NCI-H446 treated with DMSO at 0.1 percent for 48 hours (cell line): Measurements from ENCODE around the gene DISC1.
A peak's percentile ranks its signal among the peaks of the same experiment; 100 is the strongest.
"Not testable (repeated sequence)": the region's sequence is repeated elsewhere in the genome, so short reads cannot be mapped to it uniquely, and the experiment has no call there.

Experiments
- DNase-seq: peaks from one replicate; lab custom pipeline; 2025; lab: John Stamatoyannopoulos, UW

Gene DISC1

DNA sequence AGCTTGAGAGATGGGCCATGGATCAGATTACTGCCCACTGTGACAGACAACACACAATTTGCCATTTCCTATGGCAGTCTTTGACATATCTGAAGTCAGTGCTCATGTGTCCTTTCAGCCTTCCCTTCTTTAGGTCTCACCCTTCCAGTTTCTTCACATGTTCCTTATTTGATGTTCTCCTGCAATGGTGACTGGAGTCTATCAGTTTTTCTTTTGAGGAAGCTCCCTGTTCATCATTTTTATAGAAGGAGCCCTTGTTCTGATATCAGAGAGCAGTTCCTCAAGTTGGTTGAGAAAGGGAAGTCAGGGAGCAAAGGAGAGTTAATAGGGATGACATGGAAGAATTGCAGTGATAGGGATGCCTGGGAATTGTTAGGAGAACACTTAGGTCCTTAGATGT, 42.2 kb downstream of the DISC1 start:
- no peak for DNase-seq

DNA sequence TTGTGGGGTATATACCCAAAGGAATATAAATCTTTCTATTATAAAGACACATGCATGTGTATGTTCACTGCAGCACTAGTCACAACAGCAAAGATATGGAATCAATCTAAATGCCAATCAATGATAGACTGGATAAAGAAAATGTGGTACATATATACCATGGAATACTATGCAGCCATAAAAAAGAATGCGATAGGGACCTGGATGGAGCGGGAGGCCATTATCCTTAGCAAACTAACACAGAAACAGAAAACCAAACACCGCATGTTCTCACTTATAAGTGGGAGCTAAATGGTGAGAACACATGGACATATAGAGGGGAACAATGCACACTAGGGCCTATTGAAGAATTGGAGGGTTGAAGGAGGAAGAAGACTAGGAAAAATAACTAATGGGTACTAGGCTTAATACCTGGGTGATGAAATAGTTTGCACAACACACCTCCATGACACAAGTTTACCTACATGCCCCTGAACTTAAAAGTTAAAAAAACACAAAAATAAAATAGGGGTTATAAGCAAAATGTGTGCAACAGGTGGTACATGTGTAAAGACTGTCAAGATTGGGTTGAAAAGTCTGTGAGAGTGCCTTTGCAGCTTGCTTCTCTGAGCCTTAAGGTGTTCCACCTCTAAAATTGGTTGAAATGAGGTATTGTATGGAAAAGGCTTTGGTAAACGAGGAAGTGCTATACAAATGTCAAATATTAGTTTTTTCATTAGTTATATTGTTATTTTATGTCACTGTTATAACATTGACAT, 43.5 kb downstream of the DISC1 start:
- DNase-seq, result not testable (repeated sequence)

DNA sequence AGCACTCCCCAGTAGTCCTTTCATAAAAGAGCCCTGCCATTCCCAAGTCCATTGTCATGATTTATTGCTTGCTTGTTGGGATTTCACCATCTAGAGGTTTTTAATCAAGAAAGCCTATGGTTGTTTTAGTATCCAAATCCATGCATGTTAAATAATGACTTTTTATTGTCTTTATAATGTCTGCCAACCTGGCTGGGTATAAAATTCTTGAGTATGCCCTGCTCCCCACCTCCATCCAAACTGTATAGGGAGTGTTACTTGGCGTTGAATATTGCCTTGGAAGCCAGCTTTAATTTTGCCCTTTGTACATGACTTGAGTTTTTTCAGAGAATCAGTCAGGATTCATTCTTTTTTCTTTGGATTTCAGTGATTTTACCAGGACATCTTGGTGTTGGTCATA, 44.2 kb downstream of the DISC1 start:
- DNase-seq, result no peak

DNA sequence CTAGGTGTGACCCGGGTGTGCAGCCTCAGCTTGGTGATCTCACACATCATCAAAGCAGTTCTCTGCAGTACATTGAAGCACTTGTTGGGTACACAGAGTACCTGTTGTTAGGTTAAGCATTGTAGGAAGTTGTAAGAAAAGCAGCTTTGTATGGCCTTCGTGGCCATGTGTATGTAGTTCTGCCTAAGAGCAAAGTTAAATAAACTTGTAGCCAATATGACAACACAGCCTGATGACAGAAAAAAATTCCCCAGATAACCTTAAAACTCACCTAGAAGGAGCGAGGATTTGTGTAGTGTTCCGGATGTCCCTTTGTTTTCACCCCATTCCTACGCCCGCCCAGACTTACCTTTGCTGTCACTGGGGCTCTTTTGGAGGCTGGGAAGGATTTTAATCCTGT, 48.0 kb downstream of the DISC1 start:
- no peak for DNase-seq

DNA sequence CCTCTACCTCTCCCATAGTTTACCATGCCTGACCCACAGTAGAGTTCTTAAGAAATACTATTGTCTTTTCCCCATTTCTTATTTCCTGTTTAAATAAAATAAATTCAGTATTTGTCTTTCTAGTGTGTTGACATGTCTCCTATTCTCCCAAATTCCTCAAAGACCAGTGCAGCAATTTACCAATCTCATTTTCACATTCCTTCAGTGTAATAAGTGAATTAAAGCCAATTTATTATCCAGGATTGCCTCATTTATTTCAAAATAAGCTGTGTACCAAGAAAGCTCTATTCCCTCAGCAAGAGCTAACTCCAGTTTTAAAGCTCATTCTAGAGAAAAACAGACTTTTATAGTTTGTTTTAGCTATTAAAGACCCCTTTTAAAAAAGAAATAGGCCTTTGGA, 49.9 kb downstream of the DISC1 start:
- DNase-seq, result no peak

DNA sequence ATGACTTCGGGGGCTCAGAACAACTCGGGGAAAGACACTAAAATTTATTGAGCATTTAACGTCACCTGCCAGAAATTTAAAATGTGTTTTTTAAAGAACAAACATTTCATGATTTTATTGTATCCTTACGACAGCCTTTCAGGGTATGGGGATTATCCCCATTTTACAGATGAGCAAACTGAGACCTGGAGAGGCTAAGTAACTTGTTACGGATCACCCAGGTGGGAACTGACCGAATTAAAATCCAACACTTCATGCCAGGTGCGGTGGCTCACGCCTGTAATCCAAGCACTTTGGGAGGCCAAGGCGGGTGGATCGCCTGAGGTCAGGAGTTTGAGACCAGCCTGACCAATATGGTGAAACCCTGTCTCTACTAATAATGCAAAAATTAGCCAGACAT, 50.9 kb downstream of the DISC1 start:
- no peak for DNase-seq

DNA sequence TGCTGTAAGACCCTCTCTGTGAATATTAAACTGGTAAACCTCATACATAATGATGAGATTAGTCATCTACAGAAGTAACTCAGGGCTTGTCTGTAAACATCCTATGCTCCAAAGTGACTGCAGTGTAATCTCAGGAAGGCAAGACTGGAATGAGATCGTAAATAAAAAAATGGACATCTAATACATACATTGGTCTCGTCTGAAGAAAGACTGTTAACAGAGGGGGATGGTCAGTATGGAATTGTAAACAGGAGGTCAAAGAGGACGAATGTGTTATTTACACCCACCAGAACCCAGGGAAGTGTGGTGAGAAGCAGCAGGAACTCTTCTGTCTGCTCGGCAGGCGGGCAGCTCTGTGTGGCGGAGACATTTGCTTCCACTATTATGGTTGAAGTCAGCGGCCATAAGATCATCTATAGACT, 51.4 kb downstream of the DISC1 start:
- DNase-seq, result no peak

DNA sequence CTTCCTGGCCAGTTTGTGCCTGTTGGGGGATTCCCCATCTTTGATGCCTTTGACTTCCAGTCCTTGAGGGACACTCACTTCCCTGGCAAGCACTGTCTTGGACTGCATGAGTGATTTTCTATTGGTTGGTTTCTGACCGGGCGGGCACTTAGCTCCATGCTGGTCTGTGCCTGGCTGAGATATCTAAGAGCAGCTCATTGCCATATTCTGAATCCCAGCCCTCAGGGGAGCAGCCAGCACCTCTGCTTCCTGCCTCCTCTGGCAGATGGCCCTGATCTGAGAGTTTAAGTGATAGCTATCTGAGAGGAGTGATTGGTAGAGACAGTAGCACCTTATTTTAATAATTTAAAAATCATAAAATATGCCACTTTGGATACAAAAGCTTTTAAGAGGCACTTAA, 52.5 kb downstream of the DISC1 start:
- peak; percentile 41 for DNase-seq

DNA sequence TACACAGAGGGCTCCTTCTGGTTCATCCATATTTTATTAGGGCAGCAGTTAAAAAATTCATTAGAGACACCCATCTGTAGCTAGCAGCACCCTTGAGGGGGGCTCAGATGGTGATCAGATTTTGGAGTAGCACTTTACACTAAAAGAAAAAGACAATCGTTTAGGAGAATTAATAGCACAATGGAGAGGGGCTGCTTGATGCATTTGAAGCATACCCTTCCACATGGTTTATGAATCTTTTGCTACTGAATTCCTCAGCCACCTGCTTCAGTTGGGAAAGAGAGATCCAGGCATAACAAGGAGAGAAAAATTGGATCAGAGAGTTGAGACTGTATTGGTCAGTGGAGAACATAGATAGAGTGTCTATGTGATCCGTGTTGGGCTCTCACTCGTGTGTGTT, 54.4 kb downstream of the DISC1 start:
- no peak for DNase-seq

DNA sequence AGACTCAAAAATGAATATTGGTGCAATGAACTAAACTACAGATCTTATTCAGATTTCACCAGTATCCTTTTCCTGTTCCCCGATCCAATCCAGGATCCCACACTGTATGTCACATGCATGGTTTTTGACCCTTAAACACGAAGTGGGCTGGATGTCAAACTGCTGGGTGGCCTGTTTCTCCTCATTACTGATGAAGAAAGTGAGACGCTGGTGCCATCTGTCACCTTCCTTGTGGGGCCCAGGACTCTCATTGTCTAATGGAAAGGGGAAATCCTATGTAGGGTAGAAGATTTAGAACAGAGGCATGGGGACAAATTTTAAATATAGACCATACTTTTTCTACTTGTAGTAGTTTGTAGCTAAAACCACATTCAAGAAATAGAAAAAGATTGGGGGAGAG, 56.2 kb downstream of the DISC1 start:
- no peak for DNase-seq

DNA sequence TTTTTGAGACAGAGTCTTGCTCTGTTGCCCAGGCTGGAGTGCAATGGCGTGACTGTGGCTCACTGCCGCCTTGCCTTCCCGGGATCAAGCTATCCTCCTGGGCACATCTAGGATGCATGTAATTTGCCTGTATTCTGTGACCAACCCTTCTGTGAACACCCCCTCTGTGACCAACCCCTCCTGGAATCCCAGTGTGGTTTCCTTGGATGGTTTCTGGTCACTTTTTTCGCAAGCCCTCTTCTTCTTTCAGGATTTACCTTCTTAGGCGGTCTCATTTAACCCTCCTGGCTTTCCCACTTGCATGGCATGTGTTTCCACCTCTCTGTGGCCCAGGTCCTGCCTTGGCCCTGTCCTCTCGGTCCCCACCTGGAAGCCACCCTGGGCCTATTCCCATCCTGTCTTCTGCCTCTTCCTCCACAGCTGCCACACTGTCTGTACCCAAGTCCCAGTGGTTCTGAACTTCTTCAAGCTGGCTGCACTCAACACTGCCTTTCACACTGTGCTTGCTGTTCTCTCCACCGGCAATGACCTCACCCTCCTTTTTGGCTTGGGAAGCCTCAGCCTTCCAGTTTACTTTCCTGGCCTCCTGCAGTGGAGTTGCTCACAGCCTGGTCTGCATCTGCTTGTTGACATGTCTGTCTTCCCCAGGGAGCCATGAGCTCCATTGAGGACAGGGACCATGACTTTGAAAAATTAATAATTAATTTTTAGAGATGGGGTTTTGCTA, 57.0 kb downstream of the DISC1 start:
- peak; percentile 90 for DNase-seq

DNA sequence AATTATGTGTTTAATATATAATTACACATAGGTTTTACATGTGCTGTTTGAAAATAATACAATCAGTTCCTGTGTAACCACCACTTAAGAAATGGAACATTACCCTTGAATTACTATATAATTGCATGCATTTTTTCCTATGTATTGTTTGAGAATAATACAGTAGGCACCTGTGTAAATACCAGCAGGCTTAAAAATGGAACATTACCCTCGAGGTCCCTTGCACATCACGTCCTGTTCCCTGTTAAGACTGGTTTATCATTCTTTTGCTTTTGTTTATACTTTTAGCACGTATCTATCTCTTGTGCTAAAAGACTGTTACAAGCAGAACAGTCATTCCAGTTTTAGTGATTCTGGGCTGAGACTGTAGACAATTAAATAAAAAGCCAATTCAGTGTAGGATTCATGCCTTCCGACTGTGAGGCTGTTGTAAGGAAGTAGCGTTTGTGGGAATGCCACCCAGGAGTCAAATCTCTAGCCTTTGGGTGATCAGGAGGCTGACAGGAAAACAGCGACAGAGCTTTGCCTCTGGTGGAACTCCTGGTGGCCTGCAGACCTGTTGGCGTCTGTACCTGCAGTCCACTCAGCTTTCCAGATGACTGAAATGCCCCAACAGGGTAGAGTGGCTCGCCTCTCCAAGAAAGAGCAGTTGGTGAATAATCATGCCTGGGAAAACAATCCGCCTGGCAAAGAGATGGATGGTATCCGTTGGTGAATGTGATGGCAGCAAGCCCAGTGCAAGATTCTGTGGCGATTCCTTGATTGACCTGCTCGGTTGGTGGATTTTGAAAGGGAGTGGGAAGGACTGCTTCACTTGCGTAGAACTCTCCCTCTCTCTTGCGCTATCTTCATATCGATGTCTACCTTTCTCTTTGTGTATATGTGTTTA, 58.0 kb downstream of the DISC1 start:
- DNase-seq, result peak; percentile 89

DNA sequence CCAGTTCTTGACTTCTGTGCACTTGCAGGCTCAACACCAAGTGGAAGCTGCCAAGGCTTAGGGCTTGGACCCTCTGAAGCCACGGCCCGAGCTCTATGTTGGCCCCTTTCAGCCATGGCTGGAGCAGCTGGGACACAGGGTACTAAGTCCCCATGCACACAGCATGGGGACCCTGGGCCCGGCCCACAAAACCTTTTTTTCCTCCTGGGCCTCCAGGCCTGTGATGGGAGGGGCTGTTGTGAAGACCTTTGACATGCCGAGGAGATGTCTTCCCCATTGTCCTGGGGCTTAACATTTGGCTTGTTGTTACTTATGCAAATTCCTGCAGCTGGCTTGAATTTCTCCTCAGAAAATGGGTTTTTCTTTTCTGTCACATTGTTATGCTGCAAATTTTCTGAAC, 59.8 kb downstream of the DISC1 start:
- no peak for DNase-seq

DNA sequence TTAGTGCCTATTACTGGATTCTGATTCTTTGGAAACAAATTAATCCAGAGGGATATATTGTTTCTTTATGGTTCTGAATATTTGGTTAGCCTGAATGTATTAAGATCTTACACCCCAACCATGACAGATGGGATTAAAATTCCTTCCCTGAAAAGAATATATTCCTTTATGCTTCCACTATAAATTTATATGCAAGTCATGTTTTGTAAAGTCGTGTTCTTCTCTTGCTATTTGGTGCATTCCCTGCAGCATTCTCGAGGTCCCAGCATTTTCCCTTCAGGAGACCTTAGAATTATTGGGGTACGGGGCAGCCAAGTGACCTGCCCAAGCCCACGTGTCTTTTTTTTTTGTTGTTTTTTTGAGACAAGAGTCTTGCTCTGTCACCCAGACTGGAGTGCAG, 62.4 kb downstream of the DISC1 start:
- DNase-seq, result no peak

DNA sequence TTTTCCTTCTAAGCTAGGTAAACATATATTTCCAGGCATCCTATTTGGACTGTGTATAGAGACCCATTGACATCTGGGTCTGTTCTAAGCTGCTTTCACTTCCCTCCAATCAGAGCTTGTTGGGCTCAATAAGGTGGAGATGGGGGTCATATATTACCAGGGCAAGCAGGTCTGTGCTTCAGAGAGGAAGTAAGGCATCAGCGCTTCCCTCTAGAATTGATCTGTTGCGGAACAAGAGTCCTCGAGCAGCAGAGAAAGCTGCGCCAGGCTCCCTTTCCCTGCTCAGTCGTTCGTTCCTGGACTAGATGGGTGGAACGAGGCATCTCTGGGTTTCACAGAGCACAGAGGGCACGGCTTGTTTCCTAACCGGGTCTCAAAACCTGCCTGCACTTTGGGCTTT, 63.5 kb downstream of the DISC1 start:
- DNase-seq, result no peak

DNA sequence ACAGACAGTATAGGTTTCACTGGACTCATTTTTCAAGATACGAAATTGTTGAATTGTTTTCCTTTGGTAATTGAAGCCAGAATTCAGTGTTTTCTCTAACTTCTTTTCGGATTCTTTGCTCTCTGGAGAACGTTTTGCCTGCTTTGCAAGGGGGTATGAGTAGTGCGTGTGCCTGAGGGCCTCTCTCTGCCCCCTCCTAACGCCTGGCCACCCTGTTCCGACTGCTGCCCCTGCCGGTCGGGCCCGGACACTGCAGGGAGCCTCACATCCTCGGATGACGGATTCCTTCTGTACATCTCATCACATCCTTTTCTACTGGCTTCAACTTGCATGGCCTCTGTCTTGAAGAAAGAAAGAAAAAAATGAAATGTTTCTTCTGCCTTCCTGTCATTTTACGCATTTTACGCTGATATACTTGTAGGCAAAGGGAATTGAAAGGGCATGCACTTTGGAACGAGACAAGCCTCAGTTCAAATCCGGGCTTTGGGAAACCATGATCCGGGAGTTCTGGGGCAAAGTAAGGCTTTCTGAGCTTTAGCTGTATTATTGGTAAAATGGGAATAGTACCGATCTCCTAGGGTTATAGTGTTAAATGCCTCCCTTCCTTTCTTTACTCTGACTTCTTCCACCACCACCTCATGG, 65.1 kb downstream of the DISC1 start:
- DNase-seq, result no peak

DNA sequence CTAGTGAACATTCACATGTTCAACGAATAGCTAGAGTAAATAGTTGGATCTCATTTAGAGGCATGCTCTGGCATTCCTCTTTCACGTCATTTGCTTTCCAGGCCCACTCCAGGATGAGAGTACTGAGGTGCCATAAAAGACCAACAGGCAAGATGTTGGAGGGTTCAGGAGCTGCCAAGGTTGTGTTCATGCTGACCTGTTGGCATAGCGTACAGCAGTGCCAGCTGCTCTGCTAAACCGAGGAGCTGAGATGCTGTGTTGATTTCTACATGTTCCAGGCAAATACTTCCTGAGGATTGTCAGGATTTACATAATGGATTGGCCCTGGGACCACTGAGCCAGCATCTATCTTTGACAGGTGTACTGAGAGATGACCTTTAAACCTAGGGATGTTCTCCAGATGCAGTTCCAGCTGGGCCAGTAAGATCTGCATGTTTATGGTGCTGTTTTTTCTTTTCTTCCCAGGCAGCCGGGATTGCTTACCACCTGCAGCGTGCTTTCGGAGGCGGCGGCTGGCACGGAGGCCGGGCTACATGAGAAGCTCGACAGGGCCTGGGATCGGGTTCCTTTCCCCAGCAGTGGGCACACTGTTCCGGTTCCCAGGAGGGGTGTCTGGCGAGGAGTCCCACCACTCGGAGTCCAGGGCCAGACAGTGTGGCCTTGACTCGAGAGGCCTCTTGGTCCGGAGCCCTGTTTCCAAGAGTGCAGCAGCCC, 66.9 kb downstream of the DISC1 start:
- DNase-seq, result peak; percentile 86

DNA sequence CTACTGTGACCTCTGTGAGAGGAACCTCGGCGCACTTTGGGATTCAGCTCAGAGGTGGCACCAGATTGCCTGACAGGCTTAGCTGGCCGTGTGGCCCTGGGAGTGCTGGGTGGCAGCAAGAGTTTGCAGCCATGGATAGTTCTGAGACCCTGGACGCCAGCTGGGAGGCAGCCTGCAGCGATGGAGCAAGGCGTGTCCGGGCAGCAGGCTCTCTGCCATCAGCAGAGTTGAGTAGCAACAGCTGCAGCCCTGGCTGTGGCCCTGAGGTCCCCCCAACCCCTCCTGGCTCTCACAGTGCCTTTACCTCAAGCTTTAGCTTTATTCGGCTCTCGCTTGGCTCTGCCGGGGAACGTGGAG, 67.5 kb downstream of the DISC1 start:
- peak; percentile 85 for DNase-seq

DNA sequence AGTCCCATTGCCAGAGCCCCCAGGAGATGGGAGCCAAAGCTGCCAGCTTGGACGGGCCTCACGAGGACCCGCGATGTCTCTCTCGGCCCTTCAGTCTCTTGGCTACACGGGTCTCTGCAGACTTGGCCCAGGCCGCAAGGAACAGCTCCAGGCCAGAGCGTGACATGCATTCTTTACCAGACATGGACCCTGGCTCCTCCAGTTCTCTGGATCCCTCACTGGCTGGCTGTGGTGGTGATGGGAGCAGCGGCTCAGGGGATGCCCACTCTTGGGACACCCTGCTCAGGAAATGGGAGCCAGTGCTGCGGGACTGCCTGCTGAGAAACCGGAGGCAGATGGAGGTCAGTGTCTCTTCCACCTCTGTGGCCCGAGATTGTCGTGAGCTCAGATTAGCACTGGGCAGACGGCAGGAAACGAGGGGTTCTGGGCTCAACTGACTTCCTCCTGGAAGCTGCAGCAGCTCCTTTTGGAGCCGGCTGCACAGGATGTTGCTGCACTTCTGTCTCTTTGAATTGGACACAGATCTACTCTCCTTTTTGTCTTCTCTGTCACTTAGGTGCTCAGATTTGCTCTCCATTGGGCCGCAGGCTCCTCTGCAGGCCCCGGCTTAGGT, 68.0 kb downstream of the DISC1 start:
- no peak for DNase-seq

DNA sequence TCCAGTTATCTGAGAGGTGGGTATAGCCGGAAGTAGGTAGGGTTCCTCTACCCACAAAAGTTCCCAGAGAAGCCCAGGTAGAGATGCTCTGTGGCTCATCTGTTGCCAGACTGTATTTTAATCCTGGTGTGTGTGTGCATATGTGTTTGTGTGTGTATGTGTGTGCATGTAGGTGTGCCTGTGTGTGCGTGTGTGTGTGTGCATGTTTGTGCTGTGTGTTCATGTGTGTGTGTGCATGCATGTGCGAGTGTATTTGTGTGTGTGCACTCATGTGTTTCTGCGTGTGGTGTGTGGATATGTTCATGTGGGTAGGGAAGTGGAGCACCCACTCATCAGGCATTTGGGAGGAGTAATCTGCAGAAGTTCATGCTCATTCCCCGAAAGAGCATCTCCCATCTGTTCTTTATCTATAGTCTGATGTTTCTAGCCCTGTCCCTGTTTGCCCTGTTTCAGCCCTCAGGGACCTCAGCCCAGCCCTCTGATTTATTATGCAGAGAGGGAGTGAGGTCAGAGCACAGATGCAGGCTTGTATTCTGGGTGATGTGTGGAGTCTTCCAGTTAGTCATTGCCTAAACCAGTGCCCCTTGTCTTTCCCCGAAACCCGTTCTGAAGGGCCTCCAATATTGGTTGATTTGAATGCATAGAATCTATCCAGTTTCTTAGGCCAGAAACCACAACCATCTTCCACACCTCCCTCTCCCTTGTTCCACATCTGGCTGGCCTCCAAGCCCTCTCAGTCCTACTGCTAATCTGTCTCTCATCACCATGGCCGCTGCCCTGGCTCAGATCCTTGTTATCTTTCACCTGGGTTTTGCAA, 69.1 kb downstream of the DISC1 start:
- DNase-seq, result peak; percentile 16
